CD4-positive, CD25-positive, alpha-beta regulatory T cell (primary cell): ENCODE measurements around the gene SLC25A29. TPM values are rescaled to one million over a fixed set of nuclear protein-coding genes. Genes with fewer than 3 reads are reported as not detected.

Experiments
- ATAC-seq, 2 donors: fragments of 150-1000 bp; cut with Tn5 transposase; one replicate each; pipeline ENCODE4 v1.10.0; 2021; ENCODE audit warnings: low read depth in 2 of 2, moderate number of reproducible peaks in 2 of 2, moderate library complexity in 1 of 2
- DNase-seq, 3 donors: peaks; one replicate each; pipeline versions ENCODE4 v3.0.0 to v3.0.0-alpha.2; 2012 to 2022; ENCODE audit warnings: mixed read lengths in 1 of 3
- H3K27ac ChIP-seq: one replicate; pipeline ENCODE4 v1.7.0; 2013; ENCODE audit warnings: mild to moderate bottlenecking, low read length; ENCODE audit not compliant: insufficient read depth, poor library complexity, severe bottlenecking
- H3K27me3 ChIP-seq: one replicate; pipeline ENCODE4 v1.7.0; 2013; ENCODE audit warnings: low read length; ENCODE audit not compliant: control insufficient read depth, insufficient read depth
- H3K36me3 ChIP-seq: one replicate; pipeline ENCODE4 v1.7.0; 2013; ENCODE audit warnings: mild to moderate bottlenecking, low read length, moderate library complexity; ENCODE audit not compliant: control insufficient read depth, insufficient read depth
- H3K4me1 ChIP-seq: 2 replicates; pipeline ENCODE4 v1.7.0; 2013; ENCODE audit warnings: mild to moderate bottlenecking, low read length; ENCODE audit not compliant: insufficient read depth, control insufficient read depth, poor library complexity, severe bottlenecking
- H3K4me3 ChIP-seq: one replicate; pipeline ENCODE4 v1.7.0; 2013; ENCODE audit warnings: low read depth, mild to moderate bottlenecking, low read length, moderate library complexity
- H3K9me3 ChIP-seq, 2 experiments: 1 replicate in 1 of 2; 2 replicates in 1 of 2; pipeline ENCODE4 v1.7.0; 2013; ENCODE audit warnings: low read length in 2 of 2, mild to moderate bottlenecking in 1 of 2, moderate library complexity in 1 of 2; ENCODE audit not compliant: control insufficient read depth in 2 of 2
- H3K27ac Mint-ChIP-seq, 3 donors: one replicate each; pipeline ENCODE4 v1.8.0; 2020 to 2022; ENCODE audit warnings: mild to moderate bottlenecking in 3 of 3, mixed read lengths in 3 of 3, moderate library complexity in 2 of 3
- H3K27me3 Mint-ChIP-seq: one replicate; pipeline ENCODE4 v1.8.0; 2022; ENCODE audit warnings: mild to moderate bottlenecking, mixed read lengths
- H3K36me3 Mint-ChIP-seq: one replicate; pipeline ENCODE4 v1.8.0; 2020; ENCODE audit warnings: mixed read lengths
- H3K4me1 Mint-ChIP-seq, 4 donors: one replicate each; pipeline ENCODE4 v1.8.0; 2020 to 2022; ENCODE audit warnings: mixed read lengths in 4 of 4, mild to moderate bottlenecking in 1 of 4
- H3K4me3 Mint-ChIP-seq, 4 donors: one replicate each; pipeline ENCODE4 v1.8.0; 2020 to 2022; ENCODE audit warnings: mild to moderate bottlenecking in 4 of 4, mixed read lengths in 4 of 4, moderate library complexity in 3 of 4
- H3K9me3 Mint-ChIP-seq, 7 donors: one replicate each; pipeline ENCODE4 v1.8.0; 2020 to 2022; ENCODE audit warnings: mixed read lengths in 7 of 7, mild to moderate bottlenecking in 3 of 7, moderate library complexity in 2 of 7
- polyA plus RNA-seq, 4 donors: library from polyadenylated mRNA; unstranded; fragments of 300-500 nt; fragmentation: Illumina TruSeq; gene quantifications; one replicate each; pipeline ENCODE4 v1.2.3, GENCODE V29; 2021
- total RNA-seq: library from RNA; stranded (reverse); gene quantifications from one replicate; pipeline ENCODE4 v1.2.3, GENCODE V29; 2022

The SLC25A29 gene
- total and polyA plus RNA-seq, 5 donors from 2014 or later = 0.69 to 7.9 (median 2.3) TPM

GRCh38 chr14:100278702-100279101 is 27.5 kb downstream of the SLC25A29 start:
- H3K4me3 Mint-ChIP-seq = peak overlapping the region in 1 of 4 donors; percentile 17
- Histone ChIP-seq H3K27ac (no peak overlapping the region), H3K9me3 (no peaks in the 10 kb centered on the region), H3K27me3 (no peaks in the 10 kb centered on the region), H3K4me1 (peaks cover 12% of the 10 kb centered on the region), H3K4me3 (no peak overlapping the region), H3K36me3 (peaks cover 49% of the 10 kb centered on the region)
- H3K27ac Mint-ChIP-seq = peak overlapping the region; percentile 23 to 69 (median 47)
- H3K4me1 Mint-ChIP-seq = peaks cover 28 to 47% (median 41%) of the 10 kb centered on the region in 4 donors
- DNase-seq (peak in 1 of 3 donors; percentile 29), ATAC-seq (no peak)
- no peaks in the 10 kb centered on the region for H3K27me3 Mint-ChIP-seq
- H3K36me3 Mint-ChIP-seq = peaks cover 4% of the 10 kb centered on the region
- H3K9me3 Mint-ChIP-seq = no peaks in the 10 kb centered on the region

- Histone ChIP-seq H3K4me3 (peak overlapping the region; percentile 22), H3K4me1 (peaks cover 22% of the 10 kb centered on the region), H3K27ac (no peak overlapping the region), H3K36me3 (peaks cover 36% of the 10 kb centered on the region), H3K27me3 (no peaks in the 10 kb centered on the region), H3K9me3 (no peaks in the 10 kb centered on the region)
- Mint-ChIP-seq H3K9me3 (no peaks in the 10 kb centered on the region), H3K4me3 (peak overlapping the region in 2 of 4 donors; percentile 4 to 12), H3K27me3 (no peaks in the 10 kb centered on the region), H3K36me3 (peaks cover 4% of the 10 kb centered on the region), H3K27ac (peak overlapping the region; percentile 6 to 70 (median 53)), H3K4me1 (peaks cover 28 to 68% (median 45%) of the 10 kb centered on the region in 4 donors)
- no peak for ATAC-seq
- peak in 1 of 3 donors; percentile 29 for DNase-seq
Observed at GRCh38 chr14:100275214-100275613, 31.0 kb downstream of the SLC25A29 start.

GRCh38 chr14:100274250-100274649 is 32.0 kb downstream of the SLC25A29 start:
- H3K4me3 ChIP-seq = no peak overlapping the region
- H3K27me3 Mint-ChIP-seq = no peaks in the 10 kb centered on the region
- H3K36me3 Mint-ChIP-seq = no peaks in the 10 kb centered on the region
- ATAC-seq = no peak
- H3K27ac Mint-ChIP-seq = peak overlapping the region in 2 of 3 donors; percentile 53 to 63
- H3K9me3 Mint-ChIP-seq = no peaks in the 10 kb centered on the region
- H3K36me3 ChIP-seq = peaks cover 31% of the 10 kb centered on the region
- no peaks in the 10 kb centered on the region for H3K9me3 ChIP-seq
- H3K4me1 Mint-ChIP-seq = peaks cover 26 to 66% (median 45%) of the 10 kb centered on the region in 4 donors
- H3K27ac ChIP-seq = no peak overlapping the region
- no peaks in the 10 kb centered on the region for H3K27me3 ChIP-seq
- DNase-seq = no peak
- peak overlapping the region in 3 of 4 donors; percentile 3 to 16 (median 15) for H3K4me3 Mint-ChIP-seq
- peaks cover 22% of the 10 kb centered on the region for H3K4me1 ChIP-seq

- H3K27ac Mint-ChIP-seq = no peak overlapping the region
- H3K36me3 Mint-ChIP-seq = peaks cover 6% of the 10 kb centered on the region
- peaks cover 24% of the 10 kb centered on the region for H3K4me1 ChIP-seq
- peaks cover 32 to 73% (median 54%) of the 10 kb centered on the region in 4 donors for H3K4me1 Mint-ChIP-seq
- H3K9me3 Mint-ChIP-seq = no peaks in the 10 kb centered on the region
- DNase-seq = peak in 2 of 3 donors; percentile 20 to 34
- peaks cover 24% of the 10 kb centered on the region for H3K36me3 ChIP-seq
- H3K27me3 ChIP-seq = no peaks in the 10 kb centered on the region
- no peak for ATAC-seq
- no peak overlapping the region for H3K4me3 ChIP-seq
- H3K27me3 Mint-ChIP-seq = no peaks in the 10 kb centered on the region
- no peak overlapping the region for H3K4me3 Mint-ChIP-seq
- H3K9me3 ChIP-seq = no peaks in the 10 kb centered on the region
- no peak overlapping the region for H3K27ac ChIP-seq
Observed at GRCh38 chr14:100271247-100271939, 34.9 kb downstream of the SLC25A29 start.

GRCh38 chr14:100268591-100269207 is 37.5 kb downstream of the SLC25A29 start:
- Mint-ChIP-seq H3K4me3 (no peak overlapping the region), H3K36me3 (peaks cover 18% of the 10 kb centered on the region), H3K27me3 (no peaks in the 10 kb centered on the region), H3K4me1 (peaks cover 17 to 75% (median 45%) of the 10 kb centered on the region in 4 donors), H3K9me3 (no peaks in the 10 kb centered on the region), H3K27ac (peak overlapping the region in 1 of 3 donors; percentile 49)
- Histone ChIP-seq H3K27me3 (no peaks in the 10 kb centered on the region), H3K9me3 (no peaks in the 10 kb centered on the region), H3K4me1 (peaks cover 24% of the 10 kb centered on the region), H3K36me3 (peaks cover 28% of the 10 kb centered on the region), H3K4me3 (no peak overlapping the region), H3K27ac (no peak overlapping the region)
- DNase-seq (no peak), ATAC-seq (no peak)

GRCh38 chr14:100267990-100268389 is 38.3 kb downstream of the SLC25A29 start:
- Histone ChIP-seq H3K36me3 (peaks cover 35% of the 10 kb centered on the region), H3K4me1 (peaks cover 22% of the 10 kb centered on the region), H3K9me3 (no peaks in the 10 kb centered on the region), H3K27me3 (no peaks in the 10 kb centered on the region), H3K27ac (no peak overlapping the region), H3K4me3 (no peak overlapping the region)
- Mint-ChIP-seq H3K9me3 (no peaks in the 10 kb centered on the region), H3K36me3 (peaks cover 22% of the 10 kb centered on the region), H3K4me1 (peaks cover 17 to 77% (median 50%) of the 10 kb centered on the region in 4 donors), H3K27ac (no peak overlapping the region), H3K4me3 (no peak overlapping the region), H3K27me3 (no peaks in the 10 kb centered on the region)
- ATAC-seq (no peak), DNase-seq (no peak)

GRCh38 chr14:100263141-100263540 is 43.1 kb downstream of the SLC25A29 start:
- Mint-ChIP-seq H3K4me1 (peaks cover 24 to 95% (median 69%) of the 10 kb centered on the region in 4 donors), H3K4me3 (peak overlapping the region in 3 of 4 donors; percentile 26 to 41 (median 40)), H3K27me3 (no peaks in the 10 kb centered on the region), H3K9me3 (no peaks in the 10 kb centered on the region), H3K27ac (peak overlapping the region; percentile 51 to 67 (median 63)), H3K36me3 (peaks cover 23% of the 10 kb centered on the region)
- Histone ChIP-seq H3K36me3 (peaks cover 34% of the 10 kb centered on the region), H3K27me3 (no peaks in the 10 kb centered on the region), H3K27ac (no peak overlapping the region), H3K9me3 (no peaks in the 10 kb centered on the region), H3K4me1 (peaks cover 53% of the 10 kb centered on the region), H3K4me3 (no peak overlapping the region)
- ATAC-seq (no peak), DNase-seq (no peak)
